Loucy (cell line): ENCODE measurements around the gene CNDP1.

Experiments
- EZH2phosphoT487 ChIP-seq: fragments of 200-600 bp; IDR thresholded peaks from 2 replicates; pipeline ENCODE4 v1.6.1; 2018; ENCODE audit warnings: antibody characterized with exemption, mild to moderate bottlenecking, moderate library complexity, borderline replicate concordance
- TF ChIP-seq, protein P1 (sequence below): fragments of 200-600 bp; sonication (generic); conservative IDR thresholded peaks from 2 replicates; pipeline ENCODE4 v1.5.1; 2014; ENCODE audit warnings: mild to moderate bottlenecking, antibody characterized with exemption, low read length

DNA sequence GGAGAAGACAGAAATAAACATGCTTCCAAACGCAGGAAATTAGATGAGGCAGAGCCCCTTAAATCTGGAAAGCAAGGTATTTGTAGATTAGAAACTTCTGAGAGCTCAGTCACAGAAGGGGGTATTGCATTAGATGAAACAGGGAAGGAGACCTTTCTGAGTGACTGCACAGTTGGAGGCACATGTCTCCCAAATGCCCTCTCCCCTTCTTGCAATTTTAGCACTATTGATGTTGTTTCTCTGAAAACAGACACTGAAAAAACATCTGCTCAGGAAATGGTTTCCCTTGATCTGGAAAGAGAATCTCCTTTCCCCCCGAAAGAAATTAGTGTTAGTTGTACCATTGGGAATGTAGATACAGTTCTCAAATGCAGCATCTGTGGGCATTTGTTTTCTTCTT lies 96.9 kb downstream of the CNDP1 start:
- TF ChIP-seq, protein P1, sequence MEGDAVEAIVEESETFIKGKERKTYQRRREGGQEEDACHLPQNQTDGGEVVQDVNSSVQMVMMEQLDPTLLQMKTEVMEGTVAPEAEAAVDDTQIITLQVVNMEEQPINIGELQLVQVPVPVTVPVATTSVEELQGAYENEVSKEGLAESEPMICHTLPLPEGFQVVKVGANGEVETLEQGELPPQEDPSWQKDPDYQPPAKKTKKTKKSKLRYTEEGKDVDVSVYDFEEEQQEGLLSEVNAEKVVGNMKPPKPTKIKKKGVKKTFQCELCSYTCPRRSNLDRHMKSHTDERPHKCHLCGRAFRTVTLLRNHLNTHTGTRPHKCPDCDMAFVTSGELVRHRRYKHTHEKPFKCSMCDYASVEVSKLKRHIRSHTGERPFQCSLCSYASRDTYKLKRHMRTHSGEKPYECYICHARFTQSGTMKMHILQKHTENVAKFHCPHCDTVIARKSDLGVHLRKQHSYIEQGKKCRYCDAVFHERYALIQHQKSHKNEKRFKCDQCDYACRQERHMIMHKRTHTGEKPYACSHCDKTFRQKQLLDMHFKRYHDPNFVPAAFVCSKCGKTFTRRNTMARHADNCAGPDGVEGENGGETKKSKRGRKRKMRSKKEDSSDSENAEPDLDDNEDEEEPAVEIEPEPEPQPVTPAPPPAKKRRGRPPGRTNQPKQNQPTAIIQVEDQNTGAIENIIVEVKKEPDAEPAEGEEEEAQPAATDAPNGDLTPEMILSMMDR, result no peak
- no peak for TF ChIP-seq EZH2phosphoT487
